Right atrium auricular region (tissue), 2 donors: Measurements from ENCODE around the gene DOCK1. TPM values are rescaled to one million over a fixed set of nuclear protein-coding genes. Genes with fewer than 3 reads are reported as not detected.

Source experiments
- DNase-seq: peaks from one replicate; pipeline ENCODE4 v3.0.0-alpha.2; 2019; ENCODE audit warnings: low spot score
- H3K27ac ChIP-seq, 2 donors: fragments of 200-600 bp; sonication (generic); 1 replicate in 1 of 2; 2 replicates in 1 of 2; pipeline ENCODE4 v1.5.1; 2016 to 2019
- H3K27me3 ChIP-seq, 2 donors: fragments of 200-600 bp; sonication (generic); one replicate each; pipeline versions ENCODE4 v1.5.1 to v1.6.0; 2017 to 2019
- H3K36me3 ChIP-seq: fragments of 200-600 bp; sonication (generic); one replicate; pipeline ENCODE4 v1.5.1; 2016
- H3K4me1 ChIP-seq, 2 donors: fragments of 200-600 bp; sonication (generic); one replicate each; pipeline versions ENCODE4 v1.5.1 to v1.6.0; 2017 to 2019
- H3K4me3 ChIP-seq, 2 donors: fragments of 200-600 bp; sonication (generic); 1 replicate in 1 of 2; 2 replicates in 1 of 2; pipeline ENCODE4 v1.5.1; 2017 to 2019; ENCODE audit warnings: mild to moderate bottlenecking in 1 of 2, moderate library complexity in 1 of 2
- H3K9me3 ChIP-seq, 2 donors: fragments of 200-600 bp; sonication (generic); one replicate each; pipeline ENCODE4 v1.5.1; 2019
- total RNA-seq, 2 donors: library from RNA; depleted of rRNA; stranded (reverse); fragments of >200 nt; gene quantifications; one replicate each; pipeline ENCODE4 v1.1.0, GENCODE V29; 2016
- TF ChIP-seq, protein P1 (sequence below), 2 donors: fragments of 200-600 bp; sonication (generic); IDR thresholded peaks; one replicate each; pipeline ENCODE4 v1.5.1; 2019; ENCODE audit warnings: antibody characterized with exemption in 2 of 2

Gene DOCK1
- total RNA-seq, 2 donors from 2014 or later, result 13.0 to 16.8 TPM

DNA sequence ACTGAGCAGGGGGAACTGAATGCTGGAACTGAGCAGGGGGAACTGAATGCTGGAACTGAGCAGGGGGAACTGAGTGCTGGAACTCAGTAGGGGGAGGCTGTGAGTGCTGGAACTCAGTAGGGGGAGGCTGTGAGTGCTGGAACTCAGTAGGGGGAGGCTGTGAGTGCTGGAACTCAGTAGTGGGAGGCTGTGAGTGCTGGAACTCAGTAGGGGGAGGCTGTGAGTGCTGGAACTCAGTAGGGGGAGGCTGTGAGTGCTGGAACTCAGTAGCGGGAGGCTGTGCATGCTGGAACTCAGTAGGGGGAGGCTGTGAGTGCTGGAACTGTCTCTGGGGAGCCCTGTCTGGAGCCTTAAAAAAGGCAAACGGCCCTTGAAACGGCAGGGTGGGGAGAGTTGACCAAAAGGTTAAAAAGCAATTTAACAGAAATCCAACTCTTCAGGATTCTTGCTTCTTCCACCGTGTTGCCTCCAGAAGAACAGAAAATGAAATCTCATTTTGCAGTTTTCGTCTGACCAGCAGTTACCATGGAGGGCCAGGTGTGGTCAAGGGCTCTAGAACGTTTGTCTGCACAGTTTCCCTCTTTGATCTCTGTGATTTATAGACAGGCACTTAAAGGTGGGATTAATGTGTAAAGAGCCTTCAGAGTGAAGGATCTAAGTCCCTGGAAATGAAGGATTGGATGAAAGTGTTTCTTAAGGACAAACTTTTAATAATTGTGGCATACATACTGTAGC is 19.1 kb downstream of the DOCK1 start:
- H3K4me3 ChIP-seq, result no peak overlapping the region
- no peaks in the 10 kb centered on the region for H3K9me3 ChIP-seq
- peaks cover 4% of the 10 kb centered on the region for H3K36me3 ChIP-seq
- DNase-seq, result no peak
- H3K4me1 ChIP-seq, result peaks cover 0 to 5% of the 10 kb centered on the region in 2 donors
- TF ChIP-seq, protein P1, sequence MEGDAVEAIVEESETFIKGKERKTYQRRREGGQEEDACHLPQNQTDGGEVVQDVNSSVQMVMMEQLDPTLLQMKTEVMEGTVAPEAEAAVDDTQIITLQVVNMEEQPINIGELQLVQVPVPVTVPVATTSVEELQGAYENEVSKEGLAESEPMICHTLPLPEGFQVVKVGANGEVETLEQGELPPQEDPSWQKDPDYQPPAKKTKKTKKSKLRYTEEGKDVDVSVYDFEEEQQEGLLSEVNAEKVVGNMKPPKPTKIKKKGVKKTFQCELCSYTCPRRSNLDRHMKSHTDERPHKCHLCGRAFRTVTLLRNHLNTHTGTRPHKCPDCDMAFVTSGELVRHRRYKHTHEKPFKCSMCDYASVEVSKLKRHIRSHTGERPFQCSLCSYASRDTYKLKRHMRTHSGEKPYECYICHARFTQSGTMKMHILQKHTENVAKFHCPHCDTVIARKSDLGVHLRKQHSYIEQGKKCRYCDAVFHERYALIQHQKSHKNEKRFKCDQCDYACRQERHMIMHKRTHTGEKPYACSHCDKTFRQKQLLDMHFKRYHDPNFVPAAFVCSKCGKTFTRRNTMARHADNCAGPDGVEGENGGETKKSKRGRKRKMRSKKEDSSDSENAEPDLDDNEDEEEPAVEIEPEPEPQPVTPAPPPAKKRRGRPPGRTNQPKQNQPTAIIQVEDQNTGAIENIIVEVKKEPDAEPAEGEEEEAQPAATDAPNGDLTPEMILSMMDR (IDR thresholded peaks at IDR 0.05), result no peak
- no peaks in the 10 kb centered on the region for H3K27me3 ChIP-seq
- no peak overlapping the region for H3K27ac ChIP-seq

DNA sequence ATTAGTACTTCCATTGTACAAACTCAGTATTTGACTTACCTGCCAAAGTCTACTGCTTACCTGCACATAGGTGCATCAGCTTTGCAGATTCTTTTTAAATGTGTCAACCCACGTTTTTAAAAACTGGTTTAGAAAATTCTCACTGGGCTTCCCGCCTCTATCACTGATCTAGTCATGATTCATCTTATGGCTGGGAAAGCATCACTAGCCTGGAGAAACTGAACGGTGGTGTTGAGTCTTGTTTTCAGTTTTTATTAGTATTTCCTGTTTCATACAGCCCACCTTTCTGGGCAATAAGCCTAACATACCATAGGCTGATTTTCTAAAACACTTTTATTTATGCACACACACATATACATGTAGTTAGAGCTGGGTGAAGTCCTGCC is 19.7 kb downstream of the DOCK1 start:
- no peak overlapping the region for H3K27ac ChIP-seq
- no peaks in the 10 kb centered on the region for H3K9me3 ChIP-seq
- peaks cover 4% of the 10 kb centered on the region for H3K36me3 ChIP-seq
- H3K4me3 ChIP-seq, result no peak overlapping the region
- peaks cover 0 to under 1% of the 10 kb centered on the region in 2 donors for H3K4me1 ChIP-seq
- no peak for DNase-seq
- no peaks in the 10 kb centered on the region for H3K27me3 ChIP-seq
- TF ChIP-seq, protein P1 (IDR thresholded peaks at IDR 0.05), result no peak

DNA sequence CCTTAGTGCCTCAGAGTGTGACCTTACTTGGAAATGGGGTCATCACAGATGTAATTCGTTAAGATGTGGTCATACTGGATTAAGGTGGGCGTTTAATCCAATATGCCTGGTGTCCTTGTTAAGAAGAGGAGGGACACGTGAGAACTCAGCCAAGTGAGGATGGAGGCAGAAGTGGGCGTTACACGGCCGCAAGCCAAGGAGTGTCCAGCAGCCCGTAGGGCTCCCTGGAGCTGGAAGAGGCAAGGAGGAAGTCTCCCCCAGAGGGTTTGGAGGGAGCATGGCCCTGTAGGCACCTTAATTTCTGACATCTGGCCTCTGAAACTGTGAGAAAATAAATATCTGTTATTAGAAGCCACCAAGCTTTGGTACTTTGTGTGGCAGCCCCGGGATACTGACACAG is 21.3 kb downstream of the DOCK1 start:
- Histone ChIP-seq H3K36me3 (peaks cover 4% of the 10 kb centered on the region), H3K4me3 (no peak overlapping the region), H3K27me3 (no peaks in the 10 kb centered on the region), H3K4me1 (peaks cover 0 to 16% of the 10 kb centered on the region in 2 donors), H3K27ac (no peak overlapping the region), H3K9me3 (no peaks in the 10 kb centered on the region)
- DNase-seq, result no peak
- TF ChIP-seq, protein P1 (IDR thresholded peaks at IDR 0.05), result no peak

DNA sequence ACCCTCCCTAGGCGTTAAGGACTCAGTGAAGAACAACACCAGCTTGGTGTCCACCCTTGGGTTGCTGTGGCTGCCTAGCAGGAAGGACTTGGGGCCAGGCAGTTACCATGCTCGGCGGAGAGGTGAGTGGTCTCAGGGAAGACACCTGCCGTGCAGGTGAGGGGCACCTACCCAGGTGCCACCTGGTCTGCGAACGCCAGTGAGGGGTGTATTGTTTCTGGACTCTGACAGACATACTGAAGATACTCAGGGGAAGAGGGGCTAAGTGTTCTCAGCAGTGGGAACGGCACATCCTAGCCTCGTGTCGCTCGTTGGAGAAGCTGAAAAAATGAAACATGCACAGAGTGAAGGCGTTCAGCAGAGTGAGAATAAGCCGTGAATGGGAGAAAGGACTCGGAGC is 22.6 kb downstream of the DOCK1 start:
- Histone ChIP-seq H3K27ac (no peak overlapping the region), H3K36me3 (peaks cover 4% of the 10 kb centered on the region), H3K4me1 (peaks cover 0 to 27% of the 10 kb centered on the region in 2 donors), H3K9me3 (no peaks in the 10 kb centered on the region), H3K4me3 (no peak overlapping the region), H3K27me3 (no peaks in the 10 kb centered on the region)
- TF ChIP-seq, protein P1 (IDR thresholded peaks at IDR 0.05), result no peak
- no peak for DNase-seq

DNA sequence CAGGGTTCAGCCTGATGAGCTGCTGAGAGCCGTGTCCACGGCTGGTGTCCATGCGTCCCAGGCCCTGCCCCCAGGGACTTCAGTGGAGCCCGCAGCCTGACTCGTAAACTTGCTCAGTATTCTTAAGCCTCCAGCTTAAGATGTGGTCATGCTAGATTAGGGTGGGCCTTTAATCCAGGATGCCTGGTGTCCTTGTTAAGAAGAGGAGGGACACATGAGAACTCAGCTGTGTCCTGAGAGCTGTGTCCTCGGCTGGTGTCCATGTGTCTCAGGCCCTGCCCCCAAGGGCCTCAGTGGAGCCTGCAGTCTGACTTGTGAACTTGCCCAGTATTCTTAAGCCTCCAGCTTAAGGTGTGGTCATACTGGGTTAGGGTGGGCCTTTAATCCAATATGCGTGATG is 23.0 kb downstream of the DOCK1 start:
- Histone ChIP-seq H3K9me3 (no peaks in the 10 kb centered on the region), H3K4me3 (no peak overlapping the region), H3K27ac (no peak overlapping the region), H3K4me1 (peaks cover 0 to 29% of the 10 kb centered on the region in 2 donors), H3K36me3 (peaks cover 4% of the 10 kb centered on the region), H3K27me3 (no peaks in the 10 kb centered on the region)
- TF ChIP-seq, protein P1 (IDR thresholded peaks at IDR 0.05), result no peak
- DNase-seq, result no peak

DNA sequence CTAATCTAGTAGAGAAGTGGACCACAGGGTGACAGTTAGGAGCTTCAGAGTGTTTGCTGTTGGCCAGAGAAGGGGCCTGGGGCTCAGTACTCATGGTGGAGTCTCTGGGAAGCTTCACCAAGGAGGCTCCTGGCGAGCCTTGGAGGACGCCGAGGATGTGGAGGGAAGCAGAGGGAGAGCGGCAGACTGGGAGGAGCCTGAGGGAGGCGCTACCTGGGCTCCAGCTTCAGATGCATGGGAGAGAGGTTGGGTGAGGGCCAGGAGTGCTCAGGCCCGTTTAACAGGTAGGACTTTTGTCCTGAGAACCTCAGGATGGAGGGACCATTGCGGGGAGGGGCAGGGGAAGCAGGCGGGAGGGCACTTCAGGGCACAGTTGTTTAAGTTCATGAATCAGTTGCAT is 24.2 kb downstream of the DOCK1 start:
- Histone ChIP-seq H3K27ac (no peak overlapping the region), H3K9me3 (no peaks in the 10 kb centered on the region), H3K4me1 (peaks cover 0 to 29% of the 10 kb centered on the region in 2 donors), H3K36me3 (peaks cover 4% of the 10 kb centered on the region), H3K27me3 (no peaks in the 10 kb centered on the region), H3K4me3 (no peak overlapping the region)
- no peak for DNase-seq
- TF ChIP-seq, protein P1 (IDR thresholded peaks at IDR 0.05), result no peak
